PFSK-1 (cell line): Measurements from ENCODE around the gene TANGO2.

Source experiments
- FOXP2 ChIP-seq: optimal IDR thresholded peaks from 2 replicates; pipeline ENCODE3; 2011; ENCODE audit warnings: borderline replicate concordance, control low read depth, inconsistent platforms; ENCODE audit not compliant: insufficient read depth; ENCODE audit errors: extremely low read length, extremely low read depth
- POLR2AphosphoS5 ChIP-seq: IDR thresholded peaks from 2 replicates; pipeline ENCODE4 v1.6.1; 2012; ENCODE audit warnings: low read depth, mild to moderate bottlenecking, control low read depth, low read length, moderate library complexity
- SIN3A ChIP-seq: IDR thresholded peaks from 2 replicates; pipeline ENCODE4 v1.6.1; 2012; ENCODE audit warnings: mild to moderate bottlenecking, low read length, moderate library complexity, borderline replicate concordance; ENCODE audit not compliant: insufficient read depth
- TAF1 ChIP-seq: IDR thresholded peaks from 2 replicates; pipeline ENCODE4 v1.6.1; 2012; ENCODE audit warnings: low read length, control low read depth, borderline replicate concordance; ENCODE audit not compliant: insufficient read depth
- TF ChIP-seq, protein P1 (sequence below), 2 experiments: IDR thresholded peaks; 2 replicates each; pipeline versions ENCODE4 v1.6.1 to v1.8.0; 2011 to 2012; ENCODE audit warnings: low read depth in 2 of 2, low read length in 2 of 2, control low read depth in 1 of 2, inconsistent platforms in 1 of 2, mild to moderate bottlenecking in 1 of 2, moderate library complexity in 1 of 2; ENCODE audit not compliant: insufficient read depth in 1 of 2

The TANGO2 gene

DNA sequence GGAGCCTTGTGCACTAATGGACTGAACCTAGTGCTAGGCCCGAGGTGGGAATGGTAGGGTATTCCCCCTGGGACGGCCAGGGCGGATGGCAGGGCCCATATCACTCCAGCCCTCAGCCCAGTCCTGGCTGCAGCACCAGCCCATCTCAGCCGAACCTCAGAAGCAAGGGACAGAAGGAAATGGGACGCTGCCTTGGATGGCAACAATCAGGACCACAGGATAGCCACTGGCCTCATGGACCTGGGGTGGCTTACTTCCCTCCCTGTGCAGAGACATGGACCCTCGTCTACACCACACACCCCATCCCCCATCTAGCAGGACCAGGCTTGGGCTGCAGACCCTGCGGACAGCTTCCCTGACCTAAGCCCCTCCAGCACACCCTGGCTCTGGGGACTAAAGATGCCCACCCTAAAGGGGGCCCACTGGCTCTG, 28.4 kb upstream of the TANGO2 start:
- TF ChIP-seq SIN3A (no peak), FOXP2 (no peak), TAF1 (no peak), POLR2AphosphoS5 (no peak)
- TF ChIP-seq, protein P1, sequence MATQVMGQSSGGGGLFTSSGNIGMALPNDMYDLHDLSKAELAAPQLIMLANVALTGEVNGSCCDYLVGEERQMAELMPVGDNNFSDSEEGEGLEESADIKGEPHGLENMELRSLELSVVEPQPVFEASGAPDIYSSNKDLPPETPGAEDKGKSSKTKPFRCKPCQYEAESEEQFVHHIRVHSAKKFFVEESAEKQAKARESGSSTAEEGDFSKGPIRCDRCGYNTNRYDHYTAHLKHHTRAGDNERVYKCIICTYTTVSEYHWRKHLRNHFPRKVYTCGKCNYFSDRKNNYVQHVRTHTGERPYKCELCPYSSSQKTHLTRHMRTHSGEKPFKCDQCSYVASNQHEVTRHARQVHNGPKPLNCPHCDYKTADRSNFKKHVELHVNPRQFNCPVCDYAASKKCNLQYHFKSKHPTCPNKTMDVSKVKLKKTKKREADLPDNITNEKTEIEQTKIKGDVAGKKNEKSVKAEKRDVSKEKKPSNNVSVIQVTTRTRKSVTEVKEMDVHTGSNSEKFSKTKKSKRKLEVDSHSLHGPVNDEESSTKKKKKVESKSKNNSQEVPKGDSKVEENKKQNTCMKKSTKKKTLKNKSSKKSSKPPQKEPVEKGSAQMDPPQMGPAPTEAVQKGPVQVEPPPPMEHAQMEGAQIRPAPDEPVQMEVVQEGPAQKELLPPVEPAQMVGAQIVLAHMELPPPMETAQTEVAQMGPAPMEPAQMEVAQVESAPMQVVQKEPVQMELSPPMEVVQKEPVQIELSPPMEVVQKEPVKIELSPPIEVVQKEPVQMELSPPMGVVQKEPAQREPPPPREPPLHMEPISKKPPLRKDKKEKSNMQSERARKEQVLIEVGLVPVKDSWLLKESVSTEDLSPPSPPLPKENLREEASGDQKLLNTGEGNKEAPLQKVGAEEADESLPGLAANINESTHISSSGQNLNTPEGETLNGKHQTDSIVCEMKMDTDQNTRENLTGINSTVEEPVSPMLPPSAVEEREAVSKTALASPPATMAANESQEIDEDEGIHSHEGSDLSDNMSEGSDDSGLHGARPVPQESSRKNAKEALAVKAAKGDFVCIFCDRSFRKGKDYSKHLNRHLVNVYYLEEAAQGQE (IDR thresholded peaks at IDR 0.05; ENCODE audit: insufficient read depth in 1 of 2, low read depth in 2 of 2, low read length in 2 of 2) = no peak

- TF ChIP-seq TAF1 (no peak), POLR2AphosphoS5 (no peak), SIN3A (no peak), FOXP2 (no peak)
- TF ChIP-seq, protein P1 (IDR thresholded peaks at IDR 0.05; ENCODE audit: insufficient read depth in 1 of 2, low read depth in 2 of 2, low read length in 2 of 2) = no peak
Measured at GRCh38 chr22:19992921-19993355, 28.0 kb upstream of the TANGO2 start.

DNA sequence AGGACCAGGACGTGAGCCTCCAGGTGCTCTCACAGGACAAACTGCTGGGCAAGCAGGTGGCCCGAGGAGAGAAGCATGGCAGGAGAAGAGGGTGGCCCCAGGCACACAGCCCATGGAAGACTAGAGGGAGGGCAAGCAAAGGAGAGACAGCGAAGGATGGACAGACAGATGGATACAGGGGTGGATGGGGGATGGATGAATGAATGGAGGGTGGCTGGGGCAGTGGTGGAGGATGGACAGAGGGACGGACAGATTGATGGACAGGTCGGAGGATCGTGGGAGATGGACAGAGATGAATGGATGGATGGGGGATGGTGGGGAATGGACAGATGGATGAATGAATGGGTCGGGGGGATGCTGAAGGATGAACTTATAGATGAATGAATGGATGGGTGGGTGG, 27.0 kb upstream of the TANGO2 start:
- TF ChIP-seq POLR2AphosphoS5 = no peak
- no peak for TF ChIP-seq TAF1
- TF ChIP-seq SIN3A = no peak
- no peak for TF ChIP-seq FOXP2

GRCh38 chr22:19994851-19995610, 25.9 kb upstream of the TANGO2 start:
- no peak for TF ChIP-seq SIN3A

DNA sequence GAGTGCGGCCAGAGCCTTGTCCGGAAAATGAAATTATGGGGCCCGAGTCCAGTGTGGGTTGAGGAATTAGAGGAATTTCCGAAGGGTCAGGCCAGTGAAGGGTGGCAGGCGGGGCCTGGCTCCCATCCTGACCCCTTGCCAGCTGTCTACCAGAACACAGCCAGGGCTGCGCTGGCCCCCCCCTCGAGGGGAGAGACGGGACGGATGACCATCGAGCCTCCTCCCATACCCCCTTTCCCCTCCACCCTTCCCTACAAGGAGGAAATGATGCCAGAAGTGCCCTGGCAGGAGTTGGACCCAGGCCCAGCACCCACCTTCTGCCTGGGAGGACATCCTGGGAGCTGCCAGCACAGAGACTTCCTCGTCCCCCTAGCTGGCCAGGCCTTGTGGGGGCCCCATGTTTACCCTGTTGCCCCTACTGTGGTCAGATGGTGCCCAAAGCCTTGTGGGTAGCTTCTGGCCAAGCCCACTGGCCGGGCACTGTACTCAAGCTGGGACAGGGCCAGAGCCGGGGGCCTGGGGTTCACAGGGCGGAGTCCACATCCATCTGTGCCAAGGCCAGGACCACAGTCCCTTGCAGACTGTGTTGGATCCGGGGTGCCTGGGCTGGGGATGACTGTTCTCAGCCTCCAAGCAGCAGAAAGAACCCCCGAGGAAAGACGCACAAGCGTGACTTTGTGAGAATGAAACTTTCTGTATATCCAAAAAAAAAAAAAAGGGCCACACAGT, 25.1 kb upstream of the TANGO2 start:
- TF ChIP-seq SIN3A (no peak), FOXP2 (no peak), POLR2AphosphoS5 (no peak), TAF1 (no peak)
- TF ChIP-seq, protein P1 (IDR thresholded peaks at IDR 0.05; ENCODE audit: insufficient read depth in 1 of 2, low read depth in 2 of 2, low read length in 2 of 2) = no peak
